ENCODE data around the gene HIPK1. TPM values are rescaled to one million over a fixed set of nuclear protein-coding genes. Genes with fewer than 3 reads are reported as not detected.

HIPK1 gene
- total RNA-seq, 1 donor from 2014 or later: 41.0 TPM

DNA sequence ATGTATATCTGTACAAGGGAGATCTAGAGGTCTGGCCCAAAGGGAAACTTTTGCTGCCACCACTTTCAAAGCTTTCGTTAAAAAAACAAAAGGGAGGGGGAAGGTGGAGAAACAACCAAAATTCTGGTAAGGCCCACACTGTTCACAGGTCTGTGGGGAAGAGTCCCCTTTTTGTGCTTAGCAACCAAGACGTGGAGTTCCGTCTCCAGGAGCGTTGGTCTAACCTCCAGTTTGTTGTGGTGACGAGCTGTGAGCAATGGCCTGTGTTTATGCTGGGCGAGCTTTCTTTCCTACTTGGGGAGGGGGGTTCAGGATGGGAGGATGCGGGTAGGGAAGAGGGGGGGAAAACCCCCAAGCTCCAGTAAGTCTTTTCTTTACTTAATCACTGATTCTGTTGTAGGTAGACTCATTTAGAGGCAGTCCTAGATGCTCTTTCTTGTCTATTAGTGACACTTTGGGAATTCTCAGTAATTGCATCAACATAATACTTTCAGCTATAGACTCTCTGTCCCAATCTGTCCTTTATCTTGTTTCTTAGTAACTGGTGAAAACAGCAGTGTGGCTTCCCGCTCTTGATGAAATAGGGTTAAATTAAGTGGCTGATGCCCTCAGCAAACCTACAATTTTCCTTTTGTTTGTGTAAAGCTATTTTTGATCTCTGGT is 1.5 kb downstream of the HIPK1 start:
- Mint-ChIP-seq H3K4me1 (ENCODE audit: low read depth, unreplicated experiment) (peaks cover 19% of the 10 kb centered on the region), H3K27ac (ENCODE audit: unreplicated experiment) (peak overlapping the region; percentile 70), H3K4me3 (ENCODE audit: unreplicated experiment) (peak overlapping the region; percentile 90), H3K36me3 (ENCODE audit: unreplicated experiment) (no peaks in the 10 kb centered on the region), H3K27me3 (ENCODE audit: unreplicated experiment) (peaks cover 12% of the 10 kb centered on the region), H3K9me3 (ENCODE audit: unreplicated experiment) (peaks cover 6% of the 10 kb centered on the region)
- TF ChIP-seq, protein P1, sequence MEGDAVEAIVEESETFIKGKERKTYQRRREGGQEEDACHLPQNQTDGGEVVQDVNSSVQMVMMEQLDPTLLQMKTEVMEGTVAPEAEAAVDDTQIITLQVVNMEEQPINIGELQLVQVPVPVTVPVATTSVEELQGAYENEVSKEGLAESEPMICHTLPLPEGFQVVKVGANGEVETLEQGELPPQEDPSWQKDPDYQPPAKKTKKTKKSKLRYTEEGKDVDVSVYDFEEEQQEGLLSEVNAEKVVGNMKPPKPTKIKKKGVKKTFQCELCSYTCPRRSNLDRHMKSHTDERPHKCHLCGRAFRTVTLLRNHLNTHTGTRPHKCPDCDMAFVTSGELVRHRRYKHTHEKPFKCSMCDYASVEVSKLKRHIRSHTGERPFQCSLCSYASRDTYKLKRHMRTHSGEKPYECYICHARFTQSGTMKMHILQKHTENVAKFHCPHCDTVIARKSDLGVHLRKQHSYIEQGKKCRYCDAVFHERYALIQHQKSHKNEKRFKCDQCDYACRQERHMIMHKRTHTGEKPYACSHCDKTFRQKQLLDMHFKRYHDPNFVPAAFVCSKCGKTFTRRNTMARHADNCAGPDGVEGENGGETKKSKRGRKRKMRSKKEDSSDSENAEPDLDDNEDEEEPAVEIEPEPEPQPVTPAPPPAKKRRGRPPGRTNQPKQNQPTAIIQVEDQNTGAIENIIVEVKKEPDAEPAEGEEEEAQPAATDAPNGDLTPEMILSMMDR (IDR thresholded peaks at IDR 0.05; ENCODE audit: partially characterized antibody, unreplicated experiment): no peak
- no peak for DNase-seq

DNA sequence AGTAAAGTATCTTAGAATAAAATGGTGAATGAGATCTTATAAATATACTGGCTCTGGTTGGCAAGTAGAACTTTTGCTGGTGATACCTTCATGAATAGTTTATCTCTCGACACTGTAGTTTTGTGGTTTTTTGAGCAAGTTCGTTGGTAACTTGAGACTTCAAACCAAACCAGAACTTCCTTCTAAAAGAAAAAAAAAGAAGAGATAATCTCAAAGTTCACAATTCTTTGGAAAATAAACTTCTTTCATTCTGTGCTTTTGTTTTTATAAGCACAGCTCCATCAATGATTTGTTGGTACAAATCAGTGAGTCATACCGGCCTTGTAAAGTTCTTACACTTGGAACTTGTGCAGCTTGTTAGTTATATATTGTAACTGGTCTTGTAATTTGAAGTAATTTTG is 2.3 kb downstream of the HIPK1 start:
- Mint-ChIP-seq H3K9me3 (ENCODE audit: unreplicated experiment) (peaks cover 6% of the 10 kb centered on the region), H3K27me3 (ENCODE audit: unreplicated experiment) (peaks cover 12% of the 10 kb centered on the region), H3K4me3 (ENCODE audit: unreplicated experiment) (peak overlapping the region; percentile 90), H3K27ac (ENCODE audit: unreplicated experiment) (no peak overlapping the region), H3K36me3 (ENCODE audit: unreplicated experiment) (no peaks in the 10 kb centered on the region), H3K4me1 (ENCODE audit: low read depth, unreplicated experiment) (peaks cover 19% of the 10 kb centered on the region)
- DNase-seq: no peak
- TF ChIP-seq, protein P1 (IDR thresholded peaks at IDR 0.05; ENCODE audit: partially characterized antibody, unreplicated experiment): no peak

DNA sequence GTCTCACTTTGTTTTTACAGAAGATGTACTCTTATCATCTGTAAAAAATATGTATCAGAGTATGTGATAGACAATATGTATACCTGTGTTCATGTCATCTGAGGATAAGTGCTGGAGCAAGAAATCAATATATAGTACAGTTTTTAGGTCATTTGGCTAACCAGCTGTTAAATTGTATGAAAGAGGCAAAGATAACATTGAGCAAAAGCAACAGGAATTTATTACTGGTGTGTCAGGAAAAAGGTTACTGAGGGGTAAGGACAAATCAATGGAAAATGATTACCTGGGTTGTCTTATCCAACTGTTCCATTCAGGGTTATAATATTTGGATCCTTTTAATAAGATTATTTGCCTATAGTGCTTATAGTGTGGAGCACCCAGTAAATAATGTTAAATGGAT is 4.9 kb downstream of the HIPK1 start:
- Mint-ChIP-seq H3K9me3 (ENCODE audit: unreplicated experiment) (peaks cover 6% of the 10 kb centered on the region), H3K4me3 (ENCODE audit: unreplicated experiment) (no peak overlapping the region), H3K27ac (ENCODE audit: unreplicated experiment) (no peak overlapping the region), H3K36me3 (ENCODE audit: unreplicated experiment) (no peaks in the 10 kb centered on the region), H3K4me1 (ENCODE audit: low read depth, unreplicated experiment) (peaks cover 17% of the 10 kb centered on the region), H3K27me3 (ENCODE audit: unreplicated experiment) (peaks cover 6% of the 10 kb centered on the region)
- no peak for DNase-seq
- TF ChIP-seq, protein P1 (IDR thresholded peaks at IDR 0.05; ENCODE audit: partially characterized antibody, unreplicated experiment): no peak

DNA sequence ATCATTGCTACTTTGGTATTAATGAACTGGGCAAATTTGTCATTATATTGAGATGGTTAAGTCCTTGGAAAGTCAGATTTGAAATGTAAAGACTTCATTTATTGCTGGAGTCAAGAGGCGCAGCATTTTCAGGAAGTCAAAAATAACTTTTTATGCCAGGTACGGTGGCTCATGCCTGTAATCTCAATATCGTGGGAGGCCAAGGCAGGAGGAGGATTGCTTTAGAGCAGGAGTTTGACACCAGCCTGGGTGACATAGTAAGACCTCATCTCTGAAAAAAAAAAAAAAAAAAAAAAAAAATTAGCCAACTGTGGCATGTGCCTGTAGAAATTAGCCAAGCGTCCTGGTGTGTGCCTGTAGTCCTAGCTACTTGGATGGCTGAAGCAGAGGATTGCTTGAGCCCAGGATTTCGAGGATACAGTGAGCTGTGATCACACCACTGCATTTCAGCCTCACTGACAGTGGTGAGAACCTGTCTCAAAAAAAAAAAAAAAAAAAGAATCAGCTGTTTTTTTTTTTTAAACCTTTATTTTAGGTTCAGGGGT is 5.5 kb downstream of the HIPK1 start:
- peaks cover 6% of the 10 kb centered on the region for H3K27me3 Mint-ChIP-seq (ENCODE audit: unreplicated experiment)
- peaks cover 6% of the 10 kb centered on the region for H3K9me3 Mint-ChIP-seq (ENCODE audit: unreplicated experiment)
- no peaks in the 10 kb centered on the region for H3K36me3 Mint-ChIP-seq (ENCODE audit: unreplicated experiment)
- no peak overlapping the region for H3K27ac Mint-ChIP-seq (ENCODE audit: unreplicated experiment)
- no peak overlapping the region for H3K4me3 Mint-ChIP-seq (ENCODE audit: unreplicated experiment)
- DNase-seq: no peak
- peaks cover 17% of the 10 kb centered on the region for H3K4me1 Mint-ChIP-seq (ENCODE audit: low read depth, unreplicated experiment)
- TF ChIP-seq, protein P1 (IDR thresholded peaks at IDR 0.05; ENCODE audit: partially characterized antibody, unreplicated experiment): no peak

DNA sequence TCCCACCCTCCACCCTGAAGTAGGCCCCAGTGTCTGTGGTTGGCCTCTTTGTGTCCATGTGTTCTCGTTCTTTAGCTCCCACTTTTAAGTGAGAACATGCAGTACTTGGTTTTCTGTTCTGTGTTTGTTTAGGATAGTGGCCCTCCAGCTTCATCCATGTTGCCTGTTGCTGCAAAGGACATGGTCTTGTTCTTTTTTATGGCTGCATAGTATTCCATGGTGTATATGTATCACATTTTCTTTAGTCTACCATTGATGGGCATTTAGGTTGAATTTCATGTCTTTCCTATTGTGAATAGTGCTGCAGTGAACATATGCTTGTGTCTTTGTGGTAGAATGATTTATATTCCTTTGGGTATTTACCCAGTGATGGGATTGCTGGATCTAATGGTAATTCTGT is 6.1 kb downstream of the HIPK1 start:
- Mint-ChIP-seq H3K4me3 (ENCODE audit: unreplicated experiment) (no peak overlapping the region), H3K4me1 (ENCODE audit: low read depth, unreplicated experiment) (peaks cover 17% of the 10 kb centered on the region), H3K27ac (ENCODE audit: unreplicated experiment) (no peak overlapping the region), H3K36me3 (ENCODE audit: unreplicated experiment) (no peaks in the 10 kb centered on the region), H3K27me3 (ENCODE audit: unreplicated experiment) (peaks cover 5% of the 10 kb centered on the region), H3K9me3 (ENCODE audit: unreplicated experiment) (peaks cover 5% of the 10 kb centered on the region)
- TF ChIP-seq, protein P1 (IDR thresholded peaks at IDR 0.05; ENCODE audit: partially characterized antibody, unreplicated experiment): no peak
- DNase-seq: no peak
